GM12878 (cell line): ENCODE measurements around the gene UBE2L5. TPM values are rescaled to one million over a fixed set of nuclear protein-coding genes. Genes with fewer than 3 reads are reported as not detected.

Experiments used
- ATAC-seq: fragments of 200-7000 bp; cut with Tn5 transposase; 3 replicates; pipeline ENCODE4 v1.9.1; 2020; ENCODE audit warnings: mild to moderate bottlenecking, moderate library complexity
- BruUV-seq: library from RNA; stranded (reverse); fragments of 400-500 nt; replicated peaks from 2 replicates; lab custom pipeline; 2021; lab: Mats Ljungman, UMichigan
- CTCF ChIA-PET: fragments of 300-600 bp; sonication (Branson Sonifier 250); formaldehyde crosslinking; extraction: SDS; loops from one replicate; lab custom pipeline; 2021; ENCODE audit warnings: inconsistent platforms; lab: Yijun Ruan, JAX
- POLR2A ChIA-PET: fragments of 350-600 bp; formaldehyde crosslinking; extraction: SDS; loops from one replicate; lab custom pipeline; 2021; ENCODE audit warnings: inconsistent platforms; lab: Charles Lee
- RAD21 ChIA-PET: fragments of 300-600 bp; sonication (Branson Sonifier 250); formaldehyde crosslinking; loops from one replicate; lab custom pipeline; 2023; ENCODE audit warnings: antibody characterized with exemption; ENCODE audit not compliant: unreplicated experiment; lab: Charles Lee
- SMC1A ChIA-PET: fragments of 300-600 bp; sonication (Branson Sonifier 250); formaldehyde crosslinking; loops from one replicate; lab custom pipeline; 2023; ENCODE audit not compliant: unreplicated experiment, uncharacterized antibody; lab: Charles Lee
- DNase-seq: peaks from one replicate; pipeline ENCODE4 v3.0.0-alpha.2; 2011; ENCODE audit warnings: low read depth, low spot score
- FAIRE-seq: peaks from 3 replicates; lab custom pipeline; 2011; peaks lifted over from hg19 to GRCh38; lab: Jason Lieb, UNC
- H2AFZ ChIP-seq: 2 replicates; pipeline ENCODE4 v1.6.0; 2011; ENCODE audit warnings: low read depth, low read length, control low read depth; ENCODE audit not compliant: control insufficient read depth
- H3K27ac ChIP-seq: 2 replicates; pipeline ENCODE4 v1.5.1; 2011; ENCODE audit warnings: control low read depth; ENCODE audit not compliant: control insufficient read depth, insufficient read depth
- H3K27me3 ChIP-seq, 2 experiments: replicated peaks in 1 of 2; 2 replicates each; pipeline versions ENCODE4 v1.6.0 to v1.6.1; 2011; ENCODE audit warnings: low read length in 1 of 2; ENCODE audit not compliant: control insufficient read depth in 2 of 2, insufficient read depth in 2 of 2
- H3K36me3 ChIP-seq, 2 experiments: 2 replicates each; pipeline ENCODE4 v1.5.1; 2011; ENCODE audit warnings: low read length in 1 of 2; ENCODE audit not compliant: control insufficient read depth in 2 of 2, insufficient read depth in 2 of 2
- H3K4me1 ChIP-seq: 2 replicates; pipeline ENCODE4 v1.6.1; 2011; ENCODE audit warnings: mild to moderate bottlenecking, low read length, moderate library complexity, mixed read lengths; ENCODE audit not compliant: control insufficient read depth, insufficient read depth
- H3K4me2 ChIP-seq: 2 replicates; pipeline ENCODE4 v1.6.0; 2011; ENCODE audit warnings: control low read depth; ENCODE audit not compliant: control insufficient read depth, insufficient read depth
- H3K4me3 ChIP-seq: fragments of 200-600 bp; sonication (generic); 2 replicates; pipeline ENCODE4 v1.5.1; 2016
- H3K79me2 ChIP-seq: 2 replicates; pipeline ENCODE4 v1.6.0; 2011; ENCODE audit warnings: low read length; ENCODE audit not compliant: control insufficient read depth, insufficient read depth
- H3K9ac ChIP-seq: 2 replicates; pipeline ENCODE4 v1.8.0; 2011; ENCODE audit warnings: low read length, control low read depth, mixed read lengths; ENCODE audit not compliant: control insufficient read depth, insufficient read depth
- H3K9me3 ChIP-seq: replicated peaks from 3 replicates; pipeline ENCODE4 v1.5.1; 2011; ENCODE audit warnings: mild to moderate bottlenecking, low read length; ENCODE audit not compliant: control insufficient read depth, insufficient read depth
- H4K20me1 ChIP-seq: 2 replicates; pipeline ENCODE4 v1.6.0; 2011; ENCODE audit not compliant: control insufficient read depth, insufficient read depth
- CEBPB ChIP-seq, 2 experiments: fragments of 150-350 bp in 1 of 2; IDR thresholded peaks; 2 replicates each; pipeline ENCODE4 v1.6.1; 2012 to 2014; ENCODE audit warnings: low read depth in 2 of 2, low read length in 2 of 2, borderline replicate concordance in 1 of 2, inconsistent platforms in 1 of 2
- DPF2 ChIP-seq: fragments of 450-650 bp; IDR thresholded peaks from 2 replicates; pipeline ENCODE4 v1.6.1; 2017; ENCODE audit warnings: mild to moderate bottlenecking
- E2F8 ChIP-seq: fragments of 450-650 bp; IDR thresholded peaks from 2 replicates; pipeline ENCODE4 v1.6.1; 2018; ENCODE audit warnings: mild to moderate bottlenecking, low read depth, moderate library complexity; ENCODE audit not compliant: partially characterized antibody
- EP300 ChIP-seq, 2 experiments: fragments of 150-350 bp in 1 of 2; IDR thresholded peaks; 2 replicates each; pipeline ENCODE4 v1.6.1; 2011 to 2012; ENCODE audit warnings: low read depth in 2 of 2, low read length in 2 of 2, borderline replicate concordance in 1 of 2, improper control_type of control experiment in 1 of 2, inconsistent platforms in 1 of 2; ENCODE audit not compliant: control insufficient read depth in 1 of 2
- ETV6 ChIP-seq, 2 experiments: fragments of 450-650 bp in 1 of 2; IDR thresholded peaks in 1 of 2; conservative IDR thresholded peaks in 1 of 2; 2 replicates each; pipeline ENCODE4 v1.6.1; 2014; ENCODE audit warnings: antibody characterized with exemption in 1 of 2, borderline replicate concordance in 1 of 2, low read depth in 1 of 2, mild to moderate bottlenecking in 1 of 2, moderate library complexity in 1 of 2
- FOXM1 ChIP-seq: IDR thresholded peaks from 2 replicates; pipeline ENCODE4 v1.6.1; 2012; ENCODE audit warnings: low read depth, mild to moderate bottlenecking, inconsistent platforms, low read length, moderate library complexity
- HSF1 ChIP-seq: fragments of 150-350 bp; IDR thresholded peaks from 2 replicates; pipeline ENCODE4 v1.6.1; 2014; ENCODE audit warnings: mild to moderate bottlenecking, low read depth, low read length
- IKZF2 ChIP-seq, 2 experiments: fragments of 450-650 bp; IDR thresholded peaks; 2 replicates each; pipeline ENCODE4 v1.6.1; 2017; ENCODE audit warnings: mild to moderate bottlenecking in 2 of 2, moderate library complexity in 2 of 2
- MTA2 ChIP-seq: fragments of 450-650 bp; IDR thresholded peaks from 2 replicates; pipeline ENCODE4 v1.6.1; 2016; ENCODE audit warnings: low read depth, mild to moderate bottlenecking, moderate library complexity
- NR2C1 ChIP-seq: fragments of 450-650 bp; IDR thresholded peaks from 2 replicates; pipeline ENCODE4 v1.6.1; 2017; ENCODE audit warnings: antibody characterized with exemption, mild to moderate bottlenecking, moderate library complexity
- SMAD1 ChIP-seq: fragments of 450-650 bp; IDR thresholded peaks from 2 replicates; pipeline ENCODE4 v1.6.1; 2018; ENCODE audit warnings: mild to moderate bottlenecking, low read depth; ENCODE audit not compliant: partially characterized antibody
- SMARCA5 ChIP-seq: fragments of 450-650 bp; IDR thresholded peaks from 2 replicates; pipeline ENCODE4 v1.6.1; 2017; ENCODE audit warnings: mild to moderate bottlenecking
- TAF1 ChIP-seq: IDR thresholded peaks from 2 replicates; pipeline ENCODE4 v1.6.1; 2011; ENCODE audit warnings: mild to moderate bottlenecking, low read depth, low read length, borderline replicate concordance
- TCF7 ChIP-seq: IDR thresholded peaks from 2 replicates; pipeline ENCODE4 v1.6.1; 2014; ENCODE audit warnings: antibody characterized with exemption, borderline replicate concordance
- USF1 ChIP-seq: IDR thresholded peaks from 2 replicates; pipeline ENCODE4 v1.6.1; 2011; ENCODE audit warnings: borderline replicate concordance, low read depth, mild to moderate bottlenecking, moderate library complexity, mixed read lengths, low read length; ENCODE audit not compliant: insufficient read depth; ENCODE audit errors: extremely low read length
- YBX1 ChIP-seq: fragments of 450-650 bp; IDR thresholded peaks from 2 replicates; pipeline ENCODE4 v1.6.1; 2016; ENCODE audit warnings: antibody characterized with exemption
- ZNF622 ChIP-seq: fragments of 450-650 bp; IDR thresholded peaks from 2 replicates; pipeline ENCODE4 v1.6.1; 2017; ENCODE audit warnings: mild to moderate bottlenecking, inconsistent platforms
- WGBS: methylation state at CpG from one replicate; pipeline ENCODE4 v1.1.6; 2016; ENCODE audit warnings: low lambda C conversion rate; ENCODE audit not compliant: insufficient replicate concordance, insufficient coverage; ENCODE audit errors: missing lambda C conversion rate; 5-methylcytosine and 5-hydroxymethylcytosine counted together
- in situ Hi-C: fragments of 300-500 bp; cut with MboI; formaldehyde crosslinking; loops from 9 replicates; pipeline ENCODE4 v1.14.3; 2018; ENCODE audit warnings: mixed read lengths
- intact Hi-C: fragments of 100-400 bp; cut with micrococcal nuclease; formaldehyde crosslinking; loops from one replicate; pipeline ENCODE4 v1.14.2; 2022; ENCODE audit not compliant: unreplicated experiment
- polyA plus RNA-seq, 11 experiments: library from polyadenylated mRNA; depleted of rRNA in 4 of 11; unstranded in 6 of 11; stranded (reverse) in 5 of 11; fragments of >200 nt; fragmentation: Nextera tagmentation in 4 of 11; fragmentation: Illumina TruSeq in 1 of 11; extraction: Ambion mirVana in 4 of 11; extraction: Trizol in 1 of 11; gene quantifications; 1 replicate in 1 of 11; 2 replicates in 10 of 11; pipeline versions ENCODE4 v1.2.1 to v1.2.3, GENCODE V29; 2011 to 2016; ENCODE audit warnings: inconsistent platforms in 2 of 11, missing spikeins in 2 of 11, low read depth in 1 of 11
- total RNA-seq, 4 experiments: library from RNA; depleted of rRNA in 3 of 4; stranded (reverse); fragments of >200 nt in 3 of 4; fragmentation: Illumina TruSeq in 1 of 4; extraction: Trizol in 1 of 4; gene quantifications; 2 replicates each; pipeline versions ENCODE4 v1.2.1 to v1.2.3, GENCODE V29; 2013 to 2021

Gene UBE2L5
- total and polyA plus RNA-seq, 10 of the 15 experiments (the other 5 are each of a cell fraction or from before 2014, with no cell fraction given): 0.03 to 1.1 (median 0.19) TPM; not detected in 2

- intact Hi-C loops: loop anchor here (2.0 to 5.0 kb wide), 6 partner anchors 19 to 337 kb away; partner anchors contain the start of gene USPL1
- peak within 1 kb of the TSS; percentile 85 for H3K4me2 ChIP-seq
- ChIA-PET CTCF (interaction anchor here (0.6 to 1.6 kb wide), 6 partner anchors 38 to 334 kb away, joined by 3 to 7 read pairs (median 3); no protein-coding TSS in a partner anchor), POLR2A (interaction anchor here (0.6 to 2.8 kb wide), 7 partner anchors 23 to 333 kb away, joined by 3 to 12 read pairs (median 3); partner anchors contain the start of gene UBE2L5), SMC1A (interaction anchor here (0.6 to 1.0 kb wide), 2 partner anchors 22 to 23 kb away, joined by 3 read pairs; no protein-coding TSS in a partner anchor), RAD21 (interaction anchor here (0.6 to 1.9 kb wide), 8 partner anchors 21 to 337 kb away, joined by 3 to 12 read pairs (median 4); no protein-coding TSS in a partner anchor)
- H3K9ac ChIP-seq: peak within 1 kb of the TSS; percentile 96
- peak within 1 kb of the TSS; percentile 97 for H3K27ac ChIP-seq
- peak within 1 kb of the TSS; percentile 32; the same call in 1 of the 2 replicates for H2AFZ ChIP-seq
- H3K4me3 ChIP-seq: peak within 1 kb of the TSS; percentile 82
- WGBS: under 1% methylated on average over 53 of the region's 57 CpGs
- ATAC-seq (peak; percentile 93), DNase-seq (peak; percentile 97), FAIRE-seq (peak; percentile 89)
- no peaks in the 10 kb centered on the region; a peak in 2 of 4 replicates for H3K36me3 ChIP-seq
- 0 out of 2 replicates have a peak, but pooled peaks cover 10% of the 10 kb centered on the region for H3K4me1 ChIP-seq
- H3K27me3 ChIP-seq: no peaks in the 10 kb centered on the region
- no peaks in the 10 kb centered on the region for H4K20me1 ChIP-seq
- no peaks in the 10 kb centered on the region for H3K9me3 ChIP-seq
- no TSS peak for BruUV-seq
- H3K79me2 ChIP-seq: peaks cover 36% of the 10 kb centered on the region
- in situ Hi-C loops: no loop called here
- TF ChIP-seq E2F8 (no peak), ZNF622 (no peak), ETV6 (conservative IDR thresholded peaks at IDR 0.05 in 1 of 2, IDR thresholded peaks at IDR 0.05 in 1 of 2; ENCODE audit: borderline replicate concordance in 1 of 2, low read depth in 1 of 2) (no peak), CEBPB (IDR thresholded peaks at IDR 0.05; ENCODE audit: borderline replicate concordance in 1 of 2, low read depth in 2 of 2, low read length in 2 of 2) (no peak), TCF7 (no peak), HSF1 (no peak), MTA2 (no peak), DPF2 (peak; percentile 71), USF1 (no peak), FOXM1 (peak; percentile 43; the same call in 1 of the 2 replicates), EP300 (IDR thresholded peaks at IDR 0.05; ENCODE audit: borderline replicate concordance in 1 of 2, control insufficient read depth in 1 of 2, low read depth in 2 of 2, low read length in 2 of 2) (no peak), NR2C1 (no peak), SMAD1 (peak; percentile 45), IKZF2 (IDR thresholded peaks at IDR 0.05) (no peak), SMARCA5 (no peak), YBX1 (no peak), TAF1 (peak; percentile 86; the same call in 1 of the 2 replicates)
These were observed 43.5 kb downstream of the UBE2L5 start, which contains the start of gene HMGB1 for GRCh38 chr13:30465593-30466357. TSS of gene HMGB1 (minus strand) at chr13:30465936. CDS start at chr13:30463680, 2,256 bp downstream.
